Ramos (cell line): ENCODE measurements around the gene CBARP.

Experiments used
- in situ Hi-C: fragments of 300-500 bp; cut with MboI; formaldehyde crosslinking; loops from one replicate; pipeline ENCODE4 v1.14.3; 2022; ENCODE audit warnings: low sequenced_read_pairs; ENCODE audit not compliant: unreplicated experiment

The CBARP gene

GRCh38 chr19:1276628-1277022 lies 38.8 kb upstream of the CBARP start:
- in situ Hi-C loops = no loop called here

- in situ Hi-C loops = no loop called here
Measured at GRCh38 chr19:1275976-1276627, 38.3 kb upstream of the CBARP start.

- in situ Hi-C loops = no loop called here
Measured at GRCh38 chr19:1275260-1275975, 37.6 kb upstream of the CBARP start, which contains the start of gene FAM174C. Gene FAM174C (plus strand): TSS chr19:1275530. CDS start chr19:1275550, 20 bp downstream.

GRCh38 chr19:1274852-1275259 lies 37.1 kb upstream of the CBARP start:
- in situ Hi-C loops = no loop called here

- in situ Hi-C loops = no loop called here
Measured at GRCh38 chr19:1274081-1274851, 36.5 kb upstream of the CBARP start.

- in situ Hi-C loops = no loop called here
Measured at GRCh38 chr19:1273263-1274041, 35.6 kb upstream of the CBARP start.

- in situ Hi-C loops = no loop called here
Measured at GRCh38 chr19:1272423-1273262, 34.8 kb upstream of the CBARP start.

GRCh38 chr19:1271528-1272422 lies 34.0 kb upstream of the CBARP start:
- in situ Hi-C loops = no loop called here

GRCh38 chr19:1270854-1271527 lies 33.2 kb upstream of the CBARP start:
- in situ Hi-C loops = no loop called here

- in situ Hi-C loops = no loop called here
Measured at GRCh38 chr19:1270213-1270853, 32.5 kb upstream of the CBARP start.

- in situ Hi-C loops = no loop called here
Measured at GRCh38 chr19:1269478-1270212, 31.8 kb upstream of the CBARP start.

GRCh38 chr19:1269065-1269477 lies 31.3 kb upstream of the CBARP start, which contains the start of gene CIRBP:
Gene CIRBP (plus strand): TSS chr19:1269332. CDS start chr19:1270934, 1,602 bp downstream.
- in situ Hi-C loops = no loop called here

- in situ Hi-C loops = no loop called here
Measured at GRCh38 chr19:1268226-1269064, 30.6 kb upstream of the CBARP start.

- in situ Hi-C loops = no loop called here
Measured at GRCh38 chr19:1267477-1268225, 29.8 kb upstream of the CBARP start.

- in situ Hi-C loops = no loop called here
Measured at GRCh38 chr19:1266916-1267476, 29.2 kb upstream of the CBARP start.
